CD4-positive, alpha-beta memory T cell (primary cell): Measurements from ENCODE around the gene FOXN1. TPM values are rescaled to one million over a fixed set of nuclear protein-coding genes. Genes with fewer than 3 reads are reported as not detected.

Source experiments
- polyA plus RNA-seq, 2 donors: library from polyadenylated mRNA; unstranded; fragments of 300-500 nt; fragmentation: Illumina TruSeq; gene quantifications; one replicate each; pipeline ENCODE4 v1.2.3, GENCODE V29; 2021
- total RNA-seq, 2 experiments: library from RNA; stranded (reverse); gene quantifications; one replicate each; pipeline ENCODE4 v1.2.3, GENCODE V29; 2021

Gene FOXN1
- total and polyA plus RNA-seq, 4 experiments from 2014 or later, result not detected

Other genes with a start within 250 kb of the FOXN1 start
- 1 to 10 TPM; 2.4 to 2.6 TPM for gene TMEM97, start 187.1 kb upstream of the FOXN1 start, total RNA-seq
- 1 to 10 TPM; 5.5 to 6.2 TPM for gene TMEM97, start 187.1 kb upstream of the FOXN1 start, polyA plus RNA-seq
- 10 to 100 TPM; 42.9 to 43.6 TPM for gene IFT20, start 170.9 kb upstream of the FOXN1 start, total RNA-seq
- 10 to 100 TPM; 38.7 to 63.7 TPM for gene IFT20, start 170.9 kb upstream of the FOXN1 start, polyA plus RNA-seq
- gene TNFAIP1, start 170.6 kb upstream of the FOXN1 start, total RNA-seq, result 10 to 100 TPM; 26.2 to 32.1 TPM
- 10 to 100 TPM in 1 of 2 donors, 1 to 10 TPM in 1; 4.1 to 16.1 TPM for gene TNFAIP1, start 170.6 kb upstream of the FOXN1 start, polyA plus RNA-seq
- gene POLDIP2, start 148.8 kb upstream of the FOXN1 start, total RNA-seq, result 10 to 100 TPM; 27.8 to 28.7 TPM
- gene POLDIP2, start 148.8 kb upstream of the FOXN1 start, polyA plus RNA-seq, result 100 to 1,000 TPM in 1 of 2 donors, 10 to 100 TPM in 1; 67.8 to 125 TPM
- not detected for gene SEBOX, start 141.1 kb upstream of the FOXN1 start, total RNA-seq
- not detected for gene SEBOX, start 141.1 kb upstream of the FOXN1 start, polyA plus RNA-seq
- under 1 TPM in 1 of 2 experiments, not detected in 1; 0.28 TPM for gene VTN, start 136.0 kb upstream of the FOXN1 start, total RNA-seq
- not detected for gene VTN, start 136.0 kb upstream of the FOXN1 start, polyA plus RNA-seq
- gene SARM1, start 134.7 kb upstream of the FOXN1 start, total RNA-seq, result 10 to 100 TPM; 37.6 to 40.3 TPM
- gene SARM1, start 134.7 kb upstream of the FOXN1 start, polyA plus RNA-seq, result 1 to 10 TPM; 7.3 to 9.7 TPM
- gene SLC46A1, start 100.1 kb upstream of the FOXN1 start, total RNA-seq, result 1 to 10 TPM; 2.4 to 2.6 TPM
- gene SLC46A1, start 100.1 kb upstream of the FOXN1 start, polyA plus RNA-seq, result 1 to 10 TPM in 1 of 2 donors, not detected in 1; 2.3 TPM
- not detected for gene SLC13A2, start 32.7 kb upstream of the FOXN1 start, total RNA-seq
- not detected for gene SLC13A2, start 32.7 kb upstream of the FOXN1 start, polyA plus RNA-seq
- 10 to 100 TPM; 38.8 to 39.6 TPM for gene UNC119, start 46.3 kb downstream of the FOXN1 start, total RNA-seq
- gene UNC119, start 46.3 kb downstream of the FOXN1 start, polyA plus RNA-seq, result 10 to 100 TPM; 31.8 to 44.0 TPM
- gene PIGS, start 65.2 kb downstream of the FOXN1 start, total RNA-seq, result 10 to 100 TPM; 57.9 to 58.2 TPM
- 10 to 100 TPM; 57.3 to 69.8 TPM for gene PIGS, start 65.2 kb downstream of the FOXN1 start, polyA plus RNA-seq
- gene ALDOC, start 70.5 kb downstream of the FOXN1 start, total RNA-seq, result 10 to 100 TPM; 30.1 to 33.7 TPM
- gene ALDOC, start 70.5 kb downstream of the FOXN1 start, polyA plus RNA-seq, result 10 to 100 TPM; 50.2 to 62.2 TPM
- 10 to 100 TPM in 1 of 2 experiments, 1 to 10 TPM in 1; 9.2 to 10.2 TPM for gene SPAG5, start 92.7 kb downstream of the FOXN1 start, total RNA-seq
- gene SPAG5, start 92.7 kb downstream of the FOXN1 start, polyA plus RNA-seq, result 1 to 10 TPM in 1 of 2 donors, not detected in 1; 1.4 TPM
- 10 to 100 TPM; 27.2 to 29.6 TPM for gene RSKR, start 107.8 kb downstream of the FOXN1 start, total RNA-seq
- not detected for gene RSKR, start 107.8 kb downstream of the FOXN1 start, polyA plus RNA-seq
- gene BLTP2, start 138.8 kb downstream of the FOXN1 start, total RNA-seq, result 100 to 1,000 TPM; 132 to 149 TPM
- gene BLTP2, start 138.8 kb downstream of the FOXN1 start, polyA plus RNA-seq, result 10 to 100 TPM; 23.5 to 49.9 TPM
- gene SDF2, start 155.6 kb downstream of the FOXN1 start, total RNA-seq, result 10 to 100 TPM; 41.5 to 48.1 TPM
- gene SDF2, start 155.6 kb downstream of the FOXN1 start, polyA plus RNA-seq, result 10 to 100 TPM; 56.3 to 92.0 TPM
- 100 to 1,000 TPM in 1 of 2 experiments, 10 to 100 TPM in 1; 96.5 to 102 TPM for gene SUPT6H, start 155.9 kb downstream of the FOXN1 start, total RNA-seq
- gene SUPT6H, start 155.9 kb downstream of the FOXN1 start, polyA plus RNA-seq, result 10 to 100 TPM in 1 of 2 donors, under 1 TPM in 1; 0.81 to 24.0 TPM
- 10 to 100 TPM; 14.3 to 17.4 TPM for gene PROCA1, start 205.5 kb downstream of the FOXN1 start, total RNA-seq
- gene PROCA1, start 205.5 kb downstream of the FOXN1 start, polyA plus RNA-seq, result 1 to 10 TPM in 1 of 2 donors, under 1 TPM in 1; 0.12 to 1.4 TPM
- 1 to 10 TPM; 4.0 to 6.3 TPM for gene RAB34, start 211.5 kb downstream of the FOXN1 start, total RNA-seq
- gene RAB34, start 211.5 kb downstream of the FOXN1 start, polyA plus RNA-seq, result 1 to 10 TPM; 3.0 to 8.7 TPM
- gene RPL23A, start 213.6 kb downstream of the FOXN1 start, total RNA-seq, result 1,000 to 10,000 TPM; 3,285 to 3,424 TPM
- gene RPL23A, start 213.6 kb downstream of the FOXN1 start, polyA plus RNA-seq, result 1,000 to 10,000 TPM; 5,402 to 5,583 TPM
- 1 to 10 TPM; 1.0 to 2.2 TPM for gene TLCD1, start 219.9 kb downstream of the FOXN1 start, total RNA-seq
- under 1 TPM in 1 of 2 donors, not detected in 1; 0.52 TPM for gene TLCD1, start 219.9 kb downstream of the FOXN1 start, polyA plus RNA-seq
- 10 to 100 TPM; 11.4 to 13.8 TPM for gene NEK8, start 222.4 kb downstream of the FOXN1 start, total RNA-seq
- 1 to 10 TPM; 1.9 to 4.5 TPM for gene NEK8, start 222.4 kb downstream of the FOXN1 start, polyA plus RNA-seq
- gene TRAF4, start 237.7 kb downstream of the FOXN1 start, total RNA-seq, result 10 to 100 TPM; 31.2 to 32.9 TPM
- 1 to 10 TPM in 1 of 2 donors, under 1 TPM in 1; 0.61 to 2.5 TPM for gene TRAF4, start 237.7 kb downstream of the FOXN1 start, polyA plus RNA-seq